NCI-H1105 (cell line): Measurements from ENCODE around the gene PIK3R5.

Experiments
- DNase-seq: peaks from one replicate; lab custom pipeline; 2025; lab: John Stamatoyannopoulos, UW

The PIK3R5 gene

GRCh38 chr17:8951206-8951605, 14.3 kb downstream of the PIK3R5 start:
- no peak for DNase-seq

GRCh38 chr17:8949061-8949661, 16.3 kb downstream of the PIK3R5 start:
- no peak for DNase-seq

GRCh38 chr17:8948462-8948861, 17.0 kb downstream of the PIK3R5 start:
- no peak for DNase-seq

- no peak for DNase-seq
These were observed 18.3 kb downstream of the PIK3R5 start for GRCh38 chr17:8947201-8947600.

GRCh38 chr17:8946476-8946875, 19.0 kb downstream of the PIK3R5 start:
- no peak for DNase-seq

- no peak for DNase-seq
These were observed 19.4 kb downstream of the PIK3R5 start for GRCh38 chr17:8946071-8946470.

GRCh38 chr17:8944748-8945147, 20.8 kb downstream of the PIK3R5 start:
- no peak for DNase-seq

- DNase-seq, result no peak
These were observed 21.4 kb downstream of the PIK3R5 start for GRCh38 chr17:8944083-8944482.

GRCh38 chr17:8941980-8942622, 23.4 kb downstream of the PIK3R5 start:
- no peak for DNase-seq

- no peak for DNase-seq
These were observed 24.0 kb downstream of the PIK3R5 start for GRCh38 chr17:8941520-8941919.

- no peak for DNase-seq
These were observed 24.5 kb downstream of the PIK3R5 start for GRCh38 chr17:8940866-8941471.

GRCh38 chr17:8939496-8940334, 25.8 kb downstream of the PIK3R5 start:
- no peak for DNase-seq

GRCh38 chr17:8938933-8939332, 26.6 kb downstream of the PIK3R5 start:
- no peak for DNase-seq

- no peak for DNase-seq
These were observed 30.3 kb downstream of the PIK3R5 start for GRCh38 chr17:8935191-8935590.

GRCh38 chr17:8934346-8934745, 31.2 kb downstream of the PIK3R5 start:
- no peak for DNase-seq

GRCh38 chr17:8930649-8931048, 34.9 kb downstream of the PIK3R5 start:
- DNase-seq, result no peak

- DNase-seq, result no peak
These were observed 37.2 kb downstream of the PIK3R5 start for GRCh38 chr17:8928347-8928746.

- DNase-seq, result no peak
These were observed 38.1 kb downstream of the PIK3R5 start for GRCh38 chr17:8927395-8927794.

- no peak for DNase-seq
These were observed 39.7 kb downstream of the PIK3R5 start for GRCh38 chr17:8925808-8926207.

GRCh38 chr17:8925141-8925540, 40.4 kb downstream of the PIK3R5 start:
- DNase-seq, result no peak

- DNase-seq, result no peak
These were observed 40.9 kb downstream of the PIK3R5 start for GRCh38 chr17:8924595-8924994.

- DNase-seq, result no peak
These were observed 41.7 kb downstream of the PIK3R5 start for GRCh38 chr17:8923762-8924161.

- DNase-seq, result no peak
These were observed 42.6 kb downstream of the PIK3R5 start for GRCh38 chr17:8922928-8923327.
